Panc1 (cell line): ENCODE data around the gene LACRT. TPM values are rescaled to one million over a fixed set of nuclear protein-coding genes. Genes with fewer than 3 reads are reported as not detected.

Source experiments
- ATAC-seq: fragments of 200-7000 bp; cut with Tn5 transposase; 2 replicates; pipeline ENCODE4 v1.9.1; 2020; ENCODE audit warnings: mild to moderate bottlenecking, moderate library complexity
- BruUV-seq: library from RNA; stranded (reverse); fragments of 400-500 nt; replicated peaks from 2 replicates; lab custom pipeline; 2021; lab: Mats Ljungman, UMichigan
- CTCF ChIA-PET: fragments of 300-600 bp; sonication (Branson Sonifier 250); formaldehyde crosslinking; loops from one replicate; lab custom pipeline; 2022; ENCODE audit warnings: antibody characterized with exemption; lab: Charles Lee
- POLR2A ChIA-PET: fragments of 300-600 bp; sonication (Branson Sonifier 250); formaldehyde crosslinking; loops from one replicate; lab custom pipeline; 2022; ENCODE audit warnings: antibody characterized with exemption; lab: Charles Lee
- DNase-seq: peaks from one replicate; pipeline ENCODE4 v3.0.0-alpha.2; 2010; ENCODE audit warnings: low read depth, low spot score
- H3K27ac ChIP-seq: 2 replicates; pipeline ENCODE4 v1.5.1; 2011; ENCODE audit warnings: mild to moderate bottlenecking, low read length, inconsistent platforms
- H3K27me3 ChIP-seq: fragments of 200-500 bp; sonication (Bioruptor generic); 2 replicates; pipeline ENCODE4 v1.6.0; 2014; ENCODE audit warnings: low read length, inconsistent platforms; ENCODE audit not compliant: control insufficient read depth, insufficient read depth
- H3K36me3 ChIP-seq: fragments of 200-500 bp; sonication (Bioruptor generic); 2 replicates; pipeline ENCODE4 v1.5.1; 2014; ENCODE audit warnings: inconsistent platforms, mild to moderate bottlenecking, low read length, moderate library complexity; ENCODE audit not compliant: control insufficient read depth, insufficient read depth
- H3K4me1 ChIP-seq: 2 replicates; pipeline ENCODE4 v1.5.1; 2011; ENCODE audit warnings: inconsistent platforms, mild to moderate bottlenecking, low read length, moderate library complexity; ENCODE audit not compliant: control insufficient read depth, insufficient read depth
- H3K4me3 ChIP-seq, 2 experiments: 2 replicates each; pipeline ENCODE4 v1.5.1; 2011 to 2012; ENCODE audit warnings: low read depth in 2 of 2, low read length in 2 of 2, mild to moderate bottlenecking in 2 of 2, inconsistent platforms in 1 of 2, moderate library complexity in 1 of 2
- H3K9me3 ChIP-seq: fragments of 200-500 bp; sonication (Bioruptor generic); 2 replicates; pipeline ENCODE4 v1.5.1; 2014; ENCODE audit warnings: low read depth, mild to moderate bottlenecking, inconsistent platforms, low read length, moderate library complexity; ENCODE audit not compliant: control insufficient read depth, insufficient read depth
- CTCF ChIP-seq: fragments of 450-650 bp; IDR thresholded peaks from 2 replicates; pipeline ENCODE4 v1.5.1; 2017; ENCODE audit warnings: mild to moderate bottlenecking
- POLR2AphosphoS5 ChIP-seq: IDR thresholded peaks from 2 replicates; pipeline ENCODE4 v1.6.1; 2012; ENCODE audit warnings: mild to moderate bottlenecking, low read depth, low read length, moderate library complexity
- REST ChIP-seq, 2 experiments: IDR thresholded peaks; 2 replicates each; pipeline ENCODE4 v1.6.1; 2011 to 2012; ENCODE audit warnings: low read depth in 2 of 2, control low read depth in 1 of 2, low read length in 1 of 2, mild to moderate bottlenecking in 1 of 2, moderate library complexity in 1 of 2; ENCODE audit not compliant: insufficient read depth in 1 of 2
- SIN3A ChIP-seq: IDR thresholded peaks from 2 replicates; pipeline ENCODE4 v1.6.1; 2012; ENCODE audit warnings: low read depth, mild to moderate bottlenecking, low read length, moderate library complexity, borderline replicate concordance; ENCODE audit not compliant: insufficient read depth
- TCF7L2 ChIP-seq: IDR thresholded peaks from 2 replicates; pipeline ENCODE4 v1.6.1; 2011; ENCODE audit warnings: mild to moderate bottlenecking, low read depth, low read length, inconsistent platforms
- in situ Hi-C: cut with HindIII; loops from 2 replicates; pipeline ENCODE4 v1.10.0; 2016; ENCODE audit warnings: low sequenced_read_pairs, low pct_unique_long_range_greater_than_20kb
- intact Hi-C: fragments of 100-400 bp; cut with micrococcal nuclease; formaldehyde crosslinking; loops from one replicate; pipeline ENCODE4 v1.10.0; 2022; ENCODE audit not compliant: unreplicated experiment
- total RNA-seq: library from RNA; stranded (reverse); gene quantifications from one replicate; pipeline ENCODE4 v1.2.1, GENCODE V29; 2021; ENCODE audit not compliant: unreplicated experiment

LACRT gene
- total RNA-seq, 1 experiment from 2014 or later: not detected

- Histone ChIP-seq H3K27me3 (peaks cover 13% of the 10 kb centered on the region), H3K4me1 (no peaks in the 10 kb centered on the region), H3K36me3 (no peaks in the 10 kb centered on the region), H3K27ac (no peak overlapping the region), H3K9me3 (no peaks in the 10 kb centered on the region), H3K4me3 (no peak overlapping the region)
- ATAC-seq (no peak), DNase-seq (no peak)
- BruUV-seq: no TSS peak
- intact Hi-C loops: no loop called here
- ChIA-PET CTCF (no interaction called here), POLR2A (no interaction called here)
- in situ Hi-C loops: no loop called here
- TF ChIP-seq POLR2AphosphoS5 (no peak), REST (IDR thresholded peaks at IDR 0.05; ENCODE audit: insufficient read depth in 1 of 2, low read depth in 2 of 2, low read length in 1 of 2) (no peak), CTCF (no peak), SIN3A (no peak), TCF7L2 (no peak)
Measured at GRCh38 chr12:54654926-54655325, 20.2 kb upstream of the LACRT start.

- BruUV-seq: no TSS peak
- no peak for TF ChIP-seq REST (IDR thresholded peaks at IDR 0.05; ENCODE audit: insufficient read depth in 1 of 2, low read depth in 2 of 2, low read length in 1 of 2)
- no peak overlapping the region for H3K27ac ChIP-seq
- in situ Hi-C loops: no loop called here
- no peaks in the 10 kb centered on the region for H3K4me1 ChIP-seq
- ChIA-PET POLR2A (no interaction called here), CTCF (no interaction called here)
- intact Hi-C loops: no loop called here
- H3K4me3 ChIP-seq: no peak overlapping the region
- H3K36me3 ChIP-seq: no peaks in the 10 kb centered on the region
- ATAC-seq (no peak), DNase-seq (no peak)
- H3K27me3 ChIP-seq: peaks cover 13% of the 10 kb centered on the region
- no peaks in the 10 kb centered on the region for H3K9me3 ChIP-seq
Measured at GRCh38 chr12:54653025-54653424, 18.3 kb upstream of the LACRT start.
